ENCODE measurements around the gene FAM83E. TPM values are rescaled to one million over a fixed set of nuclear protein-coding genes. Genes with fewer than 3 reads are reported as not detected.

The FAM83E gene
- total and polyA plus RNA-seq, 10 of the 15 experiments (the other 5 are each of a cell fraction or from before 2014, with no cell fraction given): 0.14 to 2.5 (median 0.33) TPM; not detected in 4

DNA sequence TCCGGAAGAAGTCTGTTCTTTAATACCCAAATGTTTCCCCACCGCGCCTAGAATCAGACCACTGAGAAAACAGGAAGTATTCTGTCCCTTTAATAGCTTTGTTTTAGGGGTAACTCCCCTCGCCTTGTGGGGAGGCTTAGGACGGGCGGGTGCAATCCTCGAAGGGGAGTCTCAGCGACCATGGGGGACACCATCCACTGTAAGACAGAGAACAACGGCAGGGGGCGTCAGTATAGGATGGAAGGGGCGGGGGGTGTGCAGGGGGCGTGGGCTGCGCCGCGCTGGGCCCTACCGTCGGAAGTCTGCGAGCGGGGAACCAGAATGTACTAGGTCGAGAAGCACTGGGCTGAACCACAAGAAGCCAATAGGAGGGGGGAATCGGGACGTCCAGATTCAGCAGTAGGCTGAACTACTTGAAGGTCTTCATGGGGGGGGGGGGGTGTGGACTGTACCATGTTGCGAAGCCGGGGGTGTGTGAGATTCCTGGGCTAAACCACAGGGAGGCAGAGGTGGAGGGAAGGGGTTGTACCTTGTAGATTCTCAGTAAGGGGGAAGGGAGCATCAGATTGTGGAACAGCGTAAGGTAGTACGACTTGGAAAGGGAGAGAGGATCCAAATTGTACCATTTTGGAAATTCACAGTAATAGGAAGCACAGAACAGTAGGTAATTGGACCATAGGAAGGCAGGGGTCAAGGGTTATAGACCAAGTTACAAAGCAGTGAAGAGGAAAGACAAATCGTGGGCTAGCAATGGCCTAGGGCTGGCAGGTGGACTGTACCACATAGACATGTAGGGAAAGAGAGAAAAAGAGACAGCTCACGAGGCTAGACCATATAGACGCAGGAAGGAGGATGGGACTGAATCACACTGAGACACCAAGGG, 23.3 kb upstream of the FAM83E start:
- SMC1A ChIA-PET (ENCODE audit: uncharacterized antibody, unreplicated experiment): interaction anchor here (0.8 to 1.3 kb wide), 3 partner anchors 7 to 37 kb away, joined by 3 to 4 read pairs (median 4); partner anchors contain the start of genes CA11, RPL18 and SPHK2
- Histone ChIP-seq H3K4me2 (ENCODE audit: control insufficient read depth, insufficient read depth) (peak overlapping the region; percentile 91), H3K36me3 (ENCODE audit: control insufficient read depth in 2 of 2, insufficient read depth in 2 of 2, low read length in 1 of 2) (no peaks in the 10 kb centered on the region), H3K4me1 (ENCODE audit: control insufficient read depth, insufficient read depth, low read length) (peaks cover 26% of the 10 kb centered on the region), H4K20me1 (ENCODE audit: control insufficient read depth, insufficient read depth) (no peaks in the 10 kb centered on the region), H3K27me3 (replicated peaks in 1 of 2; ENCODE audit: control insufficient read depth in 2 of 2, insufficient read depth in 2 of 2, low read length in 1 of 2) (no peaks in the 10 kb centered on the region), H3K27ac (ENCODE audit: control insufficient read depth, insufficient read depth) (peak overlapping the region; percentile 93), H3K79me2 (ENCODE audit: control insufficient read depth, insufficient read depth, low read length) (peaks cover 5% of the 10 kb centered on the region), H3K4me3 (peak overlapping the region; percentile 75), H3K9ac (ENCODE audit: control insufficient read depth, insufficient read depth, low read length) (peak overlapping the region; percentile 72), H3K9me3 (replicated peaks; ENCODE audit: control insufficient read depth, insufficient read depth, low read length) (no peaks in the 10 kb centered on the region), H2AFZ (ENCODE audit: control insufficient read depth, low read depth, low read length) (peak overlapping the region; percentile 97)
- peak; percentile 37 for ATAC-seq
- POLR2A ChIA-PET: interaction anchor here (1.0 to 1.7 kb wide), 4 partner anchors 10 to 22 kb away, joined by 3 to 5 read pairs (median 4); partner anchors contain the start of genes RPL18 and SPHK2
- FAIRE-seq: peak; percentile 86
- BruUV-seq (replicated peaks): no TSS peak
- CTCF ChIA-PET: interaction anchor here (1.0 to 1.2 kb wide), 3 partner anchors 8 to 156 kb away, joined by 3 to 5 read pairs (median 3); partner anchors contain the start of gene CA11
- DNase-seq (ENCODE audit: low read depth, low spot score): no peak
- in situ Hi-C loops (cut with MboI): loop anchor here (25.0 kb wide), 1 partner anchor 1249 kb away; the partner anchor contains the start of genes AKT1S1, IL4I1 and TBC1D17
- 4% methylated on average over 25 of the region's 29 CpGs for WGBS (ENCODE audit: insufficient coverage, insufficient replicate concordance, low lambda C conversion rate, missing lambda C conversion rate)
- intact Hi-C loops (cut with micrococcal nuclease; ENCODE audit: unreplicated experiment): loop anchor here (10.0 kb wide), 1 partner anchor 327 kb away; the partner anchor contains the start of gene FTL
- RAD21 ChIA-PET (ENCODE audit: unreplicated experiment): interaction anchor here (0.6 to 1.3 kb wide), 3 partner anchors 18 to 355 kb away, joined by 3 to 5 read pairs (median 3); partner anchors contain the start of genes GYS1, RPL18, RUVBL2 and SPHK2
- TF ChIP-seq MEF2A (IDR thresholded peaks at IDR 0.05; ENCODE audit: insufficient read depth, low read depth, low read length) (no peak), LARP7 (IDR thresholded peaks at IDR 0.05) (no peak), RELA (IDR thresholded peaks at IDR 0.05; ENCODE audit: borderline replicate concordance, partially characterized antibody) (no peak), HDAC6 (IDR thresholded peaks at IDR 0.05; ENCODE audit: unreplicated experiment) (peak; percentile 42), IKZF1 (conservative IDR thresholded peaks at IDR 0.05) (peak; percentile 60; the same call in 1 of the 2 replicates), SUPT20H (IDR thresholded peaks at IDR 0.05; ENCODE audit: borderline replicate concordance, control insufficient read depth, low read depth, low read length) (no peak), NBN (IDR thresholded peaks at IDR 0.05) (peak; percentile 35), EZH2 (IDR thresholded peaks at IDR 0.05; ENCODE audit: borderline replicate concordance, control insufficient read depth, low read depth, low read length) (no peak), ZBED1 (IDR thresholded peaks at IDR 0.05; ENCODE audit: borderline replicate concordance) (no peak), STAT1 (conservative IDR thresholded peaks at IDR 0.05) (0 out of 2 replicates have a peak, but pooled peaks have one; percentile 78), EP300 (IDR thresholded peaks at IDR 0.05; ENCODE audit: borderline replicate concordance in 1 of 2, control insufficient read depth in 1 of 2, low read depth in 2 of 2, low read length in 2 of 2) (no peak), PKNOX1 (IDR thresholded peaks at IDR 0.05) (no peak), BMI1 (IDR thresholded peaks at IDR 0.05; ENCODE audit: borderline replicate concordance) (no peak), PRDM15 (CRISPR knock-in tag; IDR thresholded peaks at IDR 0.05) (no peak), CHD2 (IDR thresholded peaks at IDR 0.05; ENCODE audit: borderline replicate concordance, low read depth, low read length) (no peak), STAT3 (IDR thresholded peaks at IDR 0.05; ENCODE audit: low read depth, low read length) (no peak)

Measured in GM12878 (cell line).